ENCODE measurements around the gene IFNG.

The IFNG gene

DNA sequence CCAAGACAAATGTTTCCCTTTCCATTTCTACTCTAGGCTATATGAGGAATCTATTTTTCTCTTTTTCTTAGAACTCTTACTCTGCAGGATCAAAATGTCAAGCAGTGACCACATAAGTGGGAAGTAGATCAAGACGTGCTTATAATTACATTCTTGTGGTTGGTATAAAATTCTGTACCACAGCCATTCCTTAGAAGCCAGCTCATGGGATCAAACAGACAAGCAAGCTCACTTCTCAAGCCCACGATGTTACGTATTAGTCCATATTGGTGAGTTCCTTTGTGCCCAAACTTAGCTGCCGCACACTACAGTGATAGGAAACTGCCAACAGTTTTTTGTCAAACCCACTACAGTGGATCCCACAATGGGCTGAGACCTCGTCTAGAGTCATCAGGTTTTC is 53.4 kb downstream of the IFNG start:
- TF ChIP-seq, protein P1, sequence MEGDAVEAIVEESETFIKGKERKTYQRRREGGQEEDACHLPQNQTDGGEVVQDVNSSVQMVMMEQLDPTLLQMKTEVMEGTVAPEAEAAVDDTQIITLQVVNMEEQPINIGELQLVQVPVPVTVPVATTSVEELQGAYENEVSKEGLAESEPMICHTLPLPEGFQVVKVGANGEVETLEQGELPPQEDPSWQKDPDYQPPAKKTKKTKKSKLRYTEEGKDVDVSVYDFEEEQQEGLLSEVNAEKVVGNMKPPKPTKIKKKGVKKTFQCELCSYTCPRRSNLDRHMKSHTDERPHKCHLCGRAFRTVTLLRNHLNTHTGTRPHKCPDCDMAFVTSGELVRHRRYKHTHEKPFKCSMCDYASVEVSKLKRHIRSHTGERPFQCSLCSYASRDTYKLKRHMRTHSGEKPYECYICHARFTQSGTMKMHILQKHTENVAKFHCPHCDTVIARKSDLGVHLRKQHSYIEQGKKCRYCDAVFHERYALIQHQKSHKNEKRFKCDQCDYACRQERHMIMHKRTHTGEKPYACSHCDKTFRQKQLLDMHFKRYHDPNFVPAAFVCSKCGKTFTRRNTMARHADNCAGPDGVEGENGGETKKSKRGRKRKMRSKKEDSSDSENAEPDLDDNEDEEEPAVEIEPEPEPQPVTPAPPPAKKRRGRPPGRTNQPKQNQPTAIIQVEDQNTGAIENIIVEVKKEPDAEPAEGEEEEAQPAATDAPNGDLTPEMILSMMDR (IDR thresholded peaks at IDR 0.05; ENCODE audit: low read depth, low read length, missing control alignments) = no peak
- H3K4me3 ChIP-seq (ENCODE audit: low read depth, low read length) = no peak overlapping the region
- in situ Hi-C loops (cut with HindIII; ENCODE audit: low sequenced_read_pairs) = no loop called here
- peak; percentile 65 for DNase-seq (ENCODE audit: low read depth)

All from astrocyte of the cerebellum (primary cell).